GM18520 (cell line): Measurements from ENCODE around the gene ECHDC1.
"Not testable (repeated sequence)": the region's sequence is repeated elsewhere in the genome, so short reads cannot be mapped to it uniquely, and the experiment has no call there.

ENCODE experiments used
- ATAC-seq: cut with Tn5 transposase; IDR thresholded peaks from one replicate; pipeline ENCODE4 v1.9.1; 2021; ENCODE audit not compliant: unreplicated experiment

Gene ECHDC1

GRCh38 chr6:127342946-127343808 is at the start of gene ECHDC1:
Gene ECHDC1, minus strand, starts transcription at chr6:127343609. Its CDS starts 12,581 bp downstream, at chr6:127331028.
- ATAC-seq, result peak; percentile 61

- no peak for ATAC-seq
Observed at GRCh38 chr6:127392301-127392700, 48.9 kb upstream of the ECHDC1 start.

DNA sequence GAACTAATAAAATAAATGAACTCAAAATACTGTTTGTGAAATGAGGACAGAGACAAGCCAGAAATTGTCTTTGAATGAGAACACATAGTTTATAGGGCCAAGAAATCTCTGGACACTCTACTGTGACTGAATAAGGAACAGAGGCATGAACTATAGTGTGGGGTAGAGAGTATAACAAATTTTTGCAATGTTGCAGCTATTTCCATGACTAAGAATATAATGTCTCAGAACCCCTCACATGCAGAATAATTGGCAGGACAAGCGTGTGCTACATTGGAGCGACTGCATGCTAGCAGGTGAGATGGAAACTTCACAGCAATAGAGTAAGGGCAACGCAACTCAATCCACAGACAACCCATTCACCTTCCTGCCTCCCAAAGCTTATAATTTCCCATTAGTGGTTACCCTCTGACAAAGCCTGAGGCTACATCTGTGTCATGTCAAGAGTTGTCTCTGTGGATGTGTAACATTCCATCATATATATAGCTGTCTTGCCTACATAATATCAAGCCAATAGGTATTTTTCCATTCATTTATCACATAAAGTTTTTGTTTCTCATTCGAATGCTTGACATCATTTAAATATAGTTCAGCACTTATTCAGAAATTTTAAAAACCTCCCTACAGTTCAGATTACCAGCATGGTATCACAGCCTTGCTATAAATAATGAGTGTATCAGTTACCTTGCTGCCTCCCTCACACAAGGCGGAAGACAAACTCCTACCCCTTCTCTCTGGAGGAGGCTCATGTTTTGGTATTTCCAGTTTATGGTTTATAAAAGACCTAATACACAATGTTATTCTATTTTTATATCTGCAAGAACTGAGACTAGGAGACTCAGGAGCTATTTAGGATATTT is 47.9 kb upstream of the ECHDC1 start:
- ATAC-seq, result no peak

DNA sequence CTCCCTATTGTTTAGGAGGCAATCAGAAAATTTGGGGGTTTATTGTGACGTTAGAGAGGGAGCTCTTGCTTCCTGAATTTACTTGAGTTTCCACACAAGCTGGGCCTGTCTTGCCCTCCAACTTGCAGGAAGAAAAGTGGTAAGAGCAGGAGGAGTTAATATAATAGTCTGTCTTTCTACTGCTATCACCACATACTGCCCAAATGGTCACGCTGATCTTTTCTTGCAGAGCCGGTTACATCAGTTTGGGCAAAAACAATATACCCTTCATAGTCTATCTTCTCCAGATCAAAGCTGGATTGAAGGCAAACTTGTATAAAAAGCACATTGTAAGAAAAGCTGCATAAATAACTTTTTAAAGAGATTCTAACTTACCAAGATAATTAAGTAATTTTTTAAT is 46.3 kb upstream of the ECHDC1 start:
- no peak for ATAC-seq

DNA sequence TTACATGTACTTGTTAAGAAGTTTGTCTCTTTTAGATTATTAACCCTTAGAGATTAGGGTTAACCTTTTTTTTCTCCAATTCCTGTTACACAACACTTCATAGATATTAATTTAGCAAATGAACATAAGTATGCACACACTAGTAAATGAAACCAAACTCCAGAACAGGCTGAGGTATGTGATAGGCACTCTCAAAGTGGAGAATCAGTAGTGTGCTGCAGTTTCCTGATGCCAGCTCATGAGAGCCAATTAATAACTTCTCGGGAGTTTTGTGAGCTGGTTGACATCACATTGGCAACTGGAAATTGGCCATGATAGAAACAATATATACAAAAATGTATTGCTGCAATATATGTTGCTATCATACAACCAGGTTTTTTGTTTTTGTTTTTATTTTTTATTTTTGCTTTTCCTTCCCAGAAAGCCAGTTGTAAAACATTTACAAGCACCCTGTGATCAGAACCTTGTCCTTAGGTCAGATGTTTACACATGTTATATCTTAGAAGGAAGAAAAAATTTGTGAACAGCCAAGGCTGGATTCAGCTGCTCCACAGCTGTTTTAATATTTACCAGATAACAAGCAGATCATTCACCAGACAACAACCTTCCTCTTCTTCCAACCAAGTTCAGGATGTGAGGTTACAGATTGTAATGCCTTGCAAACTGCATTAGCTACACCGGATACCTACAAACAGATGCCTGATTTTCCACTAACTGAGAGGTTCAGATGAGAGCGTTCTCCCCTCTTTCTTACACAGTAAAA is 42.4 kb upstream of the ECHDC1 start:
- no peak for ATAC-seq

- not testable (repeated sequence) for ATAC-seq
Observed at GRCh38 chr6:127384848-127385247, 41.4 kb upstream of the ECHDC1 start.

DNA sequence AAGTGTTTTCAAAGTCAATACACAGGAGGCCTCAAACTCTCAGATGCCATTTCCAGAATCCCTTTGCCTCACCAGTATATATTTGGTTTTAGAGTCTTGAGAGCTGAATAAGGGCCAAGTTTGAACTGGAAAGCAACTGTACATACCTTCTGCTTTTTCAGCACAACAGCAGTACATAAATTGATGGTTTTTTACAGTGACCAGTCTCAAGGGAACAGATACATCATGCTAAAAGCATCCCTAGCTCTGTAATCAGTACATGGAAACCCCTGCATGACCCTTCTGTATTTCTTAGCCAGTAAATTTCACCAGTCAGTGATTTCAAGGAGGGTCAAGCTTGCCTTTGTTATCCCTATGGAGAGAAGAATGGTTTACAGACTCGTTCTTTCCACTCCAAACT is 40.6 kb upstream of the ECHDC1 start:
- ATAC-seq, result no peak

DNA sequence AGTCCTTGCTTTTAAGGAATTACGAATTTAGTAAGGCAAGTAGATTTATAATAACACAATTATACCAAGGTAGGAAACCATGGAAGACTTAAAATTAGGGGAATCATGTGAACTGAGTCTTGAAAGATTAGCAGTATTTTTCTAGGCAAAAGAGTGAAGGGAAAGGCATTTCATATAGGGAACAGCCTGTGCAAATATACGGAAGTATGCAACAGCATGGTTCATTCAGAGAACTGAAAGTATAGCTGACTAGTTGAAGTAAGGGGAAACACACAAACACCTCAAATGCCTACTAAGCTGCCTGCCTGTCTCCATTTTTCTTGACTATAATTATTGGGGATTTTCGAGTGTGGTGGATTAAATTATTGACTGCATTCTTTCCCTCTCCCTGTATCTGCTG is 39.0 kb upstream of the ECHDC1 start:
- ATAC-seq, result no peak

DNA sequence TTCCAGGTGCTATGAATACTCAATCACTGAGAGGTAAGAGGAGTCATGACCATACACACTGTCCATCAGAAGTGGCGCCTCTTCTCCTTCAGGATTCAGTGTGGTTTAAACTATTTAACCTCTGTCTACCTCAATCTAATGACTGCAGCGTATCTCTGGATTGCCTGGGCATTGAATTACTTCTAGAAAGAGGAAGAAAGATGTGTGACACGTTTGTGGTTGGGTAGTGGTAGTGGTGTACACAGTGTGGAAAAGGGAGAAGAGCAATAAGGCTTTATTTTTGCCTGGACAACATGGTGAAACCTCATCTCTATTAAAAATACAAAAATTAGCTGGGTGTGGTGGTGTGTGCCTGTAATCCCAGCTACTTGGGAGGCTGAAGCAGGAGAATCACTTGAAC is 38.0 kb upstream of the ECHDC1 start:
- ATAC-seq, result no peak

DNA sequence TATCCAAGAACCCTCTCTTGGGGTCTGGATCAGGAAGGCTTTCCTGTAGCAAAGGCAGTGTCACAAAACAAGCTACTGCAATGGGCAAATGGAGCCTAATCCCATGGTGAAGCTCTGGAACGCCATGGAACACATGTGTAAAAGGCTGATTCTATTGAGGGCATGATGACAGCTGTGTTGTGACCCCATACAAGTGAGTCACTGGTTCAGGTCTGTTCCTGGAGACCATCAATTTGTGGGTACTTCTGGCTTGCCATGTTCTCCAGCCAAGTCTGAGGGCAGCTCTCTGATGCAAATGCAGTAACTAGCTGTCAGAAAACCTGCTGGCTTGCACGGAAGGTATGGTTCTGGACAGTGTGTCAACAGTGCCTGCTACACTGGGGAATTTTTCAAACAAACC is 33.3 kb upstream of the ECHDC1 start:
- no peak for ATAC-seq

DNA sequence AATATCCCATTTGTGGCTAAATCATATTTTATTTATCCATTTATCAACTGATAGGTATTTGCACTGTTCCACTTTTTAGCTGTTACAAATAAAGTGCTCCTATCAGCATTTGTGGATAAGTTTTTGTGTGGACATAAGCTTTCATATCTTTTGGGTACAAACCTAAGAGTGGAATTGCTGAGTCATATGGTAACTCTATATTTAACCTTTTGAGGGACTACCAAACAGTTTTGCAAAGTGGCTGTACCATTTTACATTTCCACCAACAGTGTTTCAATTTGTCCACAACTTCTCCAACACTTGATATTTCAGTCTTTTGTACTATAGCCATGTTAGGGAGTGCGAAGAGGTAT is 23.6 kb upstream of the ECHDC1 start:
- ATAC-seq, result no peak

DNA sequence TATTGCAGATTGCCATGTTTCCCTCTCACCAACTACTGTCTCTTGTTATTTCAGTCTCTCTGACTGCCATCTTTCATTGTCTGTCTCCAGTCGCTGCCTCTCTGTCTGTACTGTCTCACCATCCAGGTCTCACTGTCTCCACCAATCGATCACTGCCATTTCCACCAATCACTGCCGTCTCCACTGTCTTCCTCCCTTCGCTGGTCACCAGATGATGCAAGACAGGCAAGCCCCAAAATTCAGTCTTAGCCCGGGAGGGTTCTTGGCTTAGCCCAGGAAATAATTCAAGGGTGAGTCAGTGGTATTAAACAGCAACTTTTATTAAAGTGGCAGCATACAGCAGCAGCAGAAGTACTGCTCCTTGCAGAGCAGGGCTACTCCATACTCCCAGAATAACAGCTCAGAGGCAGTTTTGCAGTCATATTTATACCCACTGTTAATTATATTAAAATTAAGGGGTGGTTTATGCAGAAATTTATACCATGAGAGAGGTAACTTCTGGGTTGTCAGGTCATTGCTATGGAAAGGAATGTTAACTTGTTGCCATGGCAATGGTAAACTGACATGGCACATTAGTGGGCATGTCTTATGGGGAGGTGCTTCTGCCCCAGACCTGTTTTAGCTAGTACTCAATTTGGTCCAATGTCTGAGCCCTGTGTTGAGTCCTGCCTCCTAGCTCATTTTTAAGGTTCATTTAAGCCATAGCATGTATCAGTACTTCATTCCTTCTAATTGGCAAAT is 23.0 kb upstream of the ECHDC1 start:
- no peak for ATAC-seq

- no peak for ATAC-seq
Observed at GRCh38 chr6:127365874-127366273, 22.5 kb upstream of the ECHDC1 start.

DNA sequence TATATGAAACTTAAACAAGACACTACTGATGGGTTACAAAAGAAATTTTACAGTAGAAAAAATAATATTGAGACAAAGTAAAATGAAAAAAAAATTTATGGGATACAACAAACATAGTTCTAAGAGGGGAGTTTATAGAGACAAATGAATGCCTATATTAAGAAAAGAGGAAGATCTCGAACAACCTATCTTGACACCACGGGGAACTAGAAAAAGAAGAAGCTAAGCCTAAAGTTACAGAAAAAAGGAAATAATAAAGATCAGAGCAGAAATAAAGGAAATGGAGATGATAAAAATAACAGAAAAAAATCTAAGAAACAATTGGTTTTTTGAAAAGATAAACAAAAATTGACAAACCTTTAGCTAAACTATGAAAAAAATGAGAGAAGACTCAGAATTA is 9.1 kb upstream of the ECHDC1 start:
- ATAC-seq, result no peak

DNA sequence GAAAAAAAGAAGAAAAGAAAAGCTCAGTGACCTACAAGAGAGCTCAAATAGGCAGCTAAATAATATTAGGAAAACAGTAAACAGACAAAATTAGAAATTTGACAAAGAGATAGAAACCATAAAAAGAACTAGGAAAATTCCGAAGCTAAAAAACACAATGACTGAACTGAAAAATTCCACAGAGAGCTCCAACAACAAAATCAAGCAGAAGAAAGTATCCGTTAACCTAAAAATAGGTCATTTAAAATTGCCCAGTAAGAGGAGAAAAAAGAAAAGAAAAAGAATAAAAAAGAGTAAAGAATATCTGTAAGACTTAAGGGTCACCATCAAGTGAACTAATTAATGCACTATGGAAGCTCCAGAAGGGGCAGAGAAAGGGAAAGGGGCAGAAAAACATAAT is 6.6 kb upstream of the ECHDC1 start:
- ATAC-seq, result no peak

- no peak for ATAC-seq
Observed at GRCh38 chr6:127348028-127348661, 4.7 kb upstream of the ECHDC1 start.

DNA sequence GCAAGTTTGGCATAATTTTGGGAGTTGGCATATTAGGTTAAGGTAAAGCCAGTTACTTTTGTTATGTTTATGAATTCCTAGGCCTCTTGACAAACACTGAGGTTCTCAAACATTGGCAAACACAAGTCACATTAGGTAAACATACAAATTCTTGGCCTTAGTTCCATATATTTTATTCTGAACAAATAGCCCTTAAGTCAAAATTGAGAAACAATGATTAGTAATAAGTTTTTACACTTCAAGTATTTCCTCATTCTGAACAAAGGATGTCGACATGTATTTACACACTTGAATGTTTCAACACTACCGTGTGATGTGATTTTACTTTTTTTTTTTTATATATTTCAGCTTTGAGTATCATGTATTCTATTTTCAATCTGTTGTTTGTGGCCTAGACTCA is 3.8 kb upstream of the ECHDC1 start:
- no peak for ATAC-seq

DNA sequence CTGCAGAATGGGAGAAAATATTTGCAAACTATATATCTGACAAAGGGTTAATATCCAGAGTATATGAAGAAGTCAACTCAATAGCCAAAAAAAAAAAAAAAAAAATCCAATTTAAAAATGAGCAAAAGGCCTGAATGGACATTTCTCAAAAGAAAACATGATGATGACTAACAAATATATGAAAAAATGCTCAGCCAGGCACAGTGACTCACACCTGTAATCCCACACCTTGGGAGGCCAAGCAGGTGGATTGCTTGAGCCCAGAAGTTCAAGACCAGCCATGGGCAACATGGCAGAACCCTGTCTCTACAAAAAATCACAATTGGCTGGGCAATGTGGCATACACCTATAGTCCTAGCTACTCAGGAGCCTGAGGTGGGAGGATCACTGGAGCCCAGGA is 2.1 kb upstream of the ECHDC1 start:
- no peak for ATAC-seq

- ATAC-seq, result no peak
Observed at GRCh38 chr6:127343809-127344659, 625 bp upstream of the ECHDC1 start.
